CD4-positive, alpha-beta T cell treated with Interleukin-15 for 1 hour (primary cell): ENCODE results near the gene GRIN2C.

Source experiments
- DNase-seq: peaks from one replicate; pipeline ENCODE4 v3.0.0-alpha.2; 2020

The GRIN2C gene

GRCh38 chr17:74818291-74818938 lies 41.3 kb downstream of the GRIN2C start:
- DNase-seq = no peak

GRCh38 chr17:74816905-74817620 lies 42.6 kb downstream of the GRIN2C start:
- no peak for DNase-seq

DNA sequence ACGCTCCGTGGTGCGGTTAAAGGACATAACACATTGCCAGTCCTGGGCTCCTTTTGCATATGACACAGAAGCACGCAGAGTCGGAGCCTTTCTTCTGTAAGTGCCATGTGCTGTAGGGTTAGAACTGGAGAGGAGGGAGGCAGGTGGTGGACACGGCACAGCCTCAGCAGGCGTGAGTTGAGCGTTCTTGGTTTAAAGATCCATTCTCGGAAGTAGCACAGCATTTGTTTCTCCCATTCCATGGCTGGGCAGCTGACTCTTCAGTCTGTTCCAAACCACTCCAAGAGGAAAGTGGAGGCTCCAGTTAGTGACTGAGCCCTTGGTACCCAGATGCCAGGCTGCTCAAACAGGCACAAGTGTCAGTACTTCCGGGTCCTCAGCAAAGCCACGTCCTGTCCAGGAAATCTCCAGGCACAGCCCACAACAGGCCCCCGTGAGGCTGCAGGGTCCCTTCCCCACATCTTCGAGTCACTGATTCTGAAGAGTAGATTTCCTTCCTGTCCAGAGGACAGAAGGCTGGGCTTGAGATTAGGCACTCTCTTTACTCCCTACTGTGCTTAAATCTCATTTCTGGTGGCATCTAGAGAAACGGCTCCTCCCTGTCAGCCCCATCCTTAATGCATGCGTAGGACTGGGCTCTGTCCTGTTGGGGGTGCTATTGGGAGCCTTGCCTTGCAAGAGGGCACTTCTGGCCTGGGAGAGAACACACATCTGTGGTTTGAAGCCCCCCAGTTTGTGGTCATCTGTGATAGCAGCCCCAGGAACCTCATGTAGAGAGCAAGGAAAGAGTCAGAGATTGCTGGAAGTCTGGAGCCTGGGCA lies 43.9 kb downstream of the GRIN2C start:
- no peak for DNase-seq

- DNase-seq = no peak
Observed at GRCh38 chr17:74815067-74815466, 44.6 kb downstream of the GRIN2C start.

DNA sequence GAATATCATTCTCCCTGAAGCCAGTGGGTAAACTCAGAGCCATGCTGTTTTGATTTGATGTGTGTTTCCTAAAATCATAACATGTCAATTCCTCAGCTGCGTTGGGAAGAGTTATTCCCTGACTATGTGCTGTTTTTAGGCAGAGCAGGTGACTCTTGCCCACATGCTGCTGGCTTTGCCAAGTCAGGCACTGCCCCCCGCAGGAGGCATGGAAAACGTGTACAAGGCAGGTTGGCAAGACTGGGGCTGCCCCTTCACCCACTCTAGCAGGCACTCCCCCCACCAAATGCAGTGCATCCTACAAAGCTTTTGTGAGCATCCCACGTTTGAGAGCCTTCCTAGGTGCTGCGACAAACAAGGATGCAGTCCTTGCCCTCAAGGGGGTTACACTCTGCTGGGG lies 45.2 kb downstream of the GRIN2C start:
- DNase-seq = no peak

- no peak for DNase-seq
Observed at GRCh38 chr17:74812109-74813009, 47.3 kb downstream of the GRIN2C start.

- no peak for DNase-seq
Observed at GRCh38 chr17:74810699-74811485, 48.8 kb downstream of the GRIN2C start.

DNA sequence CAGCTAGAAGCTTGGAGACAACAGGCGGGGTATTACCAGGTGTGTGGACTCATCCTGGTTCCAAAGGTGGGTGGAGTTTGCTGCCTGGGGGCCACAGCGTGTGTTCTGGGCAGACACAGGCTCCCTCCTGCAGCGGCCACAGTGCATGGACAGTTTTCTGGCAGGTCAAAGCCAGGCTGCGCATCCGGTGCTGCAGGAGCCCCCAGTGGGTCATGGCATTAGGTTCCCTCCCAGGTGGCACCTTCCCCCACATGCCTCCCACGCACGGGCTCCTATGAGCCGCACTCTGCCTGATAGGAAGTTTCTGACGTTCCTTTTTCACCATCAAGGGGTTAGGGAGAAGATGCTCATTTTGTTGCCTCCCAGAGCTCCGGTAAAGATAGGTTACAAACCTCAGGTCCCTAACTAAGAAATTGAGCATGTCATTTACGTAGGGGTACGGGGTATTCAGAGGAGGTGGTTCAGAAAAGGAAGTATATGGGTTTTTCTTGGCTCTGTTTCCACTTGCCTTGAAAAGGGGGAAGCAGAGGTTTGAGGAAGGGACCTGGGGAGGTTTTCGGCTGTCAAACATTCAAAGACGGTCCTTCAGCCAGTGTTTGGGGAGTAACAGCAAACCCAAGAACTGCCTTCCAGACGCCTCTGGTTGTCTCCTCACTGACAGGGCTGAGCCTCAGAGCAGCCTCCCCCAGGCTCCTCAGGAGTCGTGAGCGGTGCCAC lies 50.8 kb downstream of the GRIN2C start:
- DNase-seq = no peak

GRCh38 chr17:74807925-74808324 lies 51.8 kb downstream of the GRIN2C start:
- no peak for DNase-seq

GRCh38 chr17:74807441-74807840 lies 52.2 kb downstream of the GRIN2C start:
- DNase-seq = no peak

DNA sequence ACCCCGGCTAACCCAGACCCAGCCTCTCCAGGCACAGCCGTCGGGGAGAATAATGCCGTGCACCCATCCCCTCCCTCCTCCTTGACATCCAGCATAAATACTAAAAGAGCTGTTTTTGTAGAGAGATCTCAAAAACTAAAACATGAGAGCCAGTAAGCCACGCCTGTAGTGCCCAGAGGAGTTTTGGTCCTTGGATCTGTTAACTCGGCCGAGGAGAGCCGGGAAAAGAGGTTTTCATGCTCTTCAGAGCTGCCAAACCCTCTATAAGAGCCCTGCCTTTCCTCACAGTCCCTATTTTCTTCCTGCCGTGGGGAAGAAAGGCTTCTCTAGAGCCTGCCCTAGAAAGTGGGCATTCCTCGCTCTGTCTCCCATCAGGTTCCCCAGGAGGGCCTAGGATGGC lies 53.4 kb downstream of the GRIN2C start:
- no peak for DNase-seq

DNA sequence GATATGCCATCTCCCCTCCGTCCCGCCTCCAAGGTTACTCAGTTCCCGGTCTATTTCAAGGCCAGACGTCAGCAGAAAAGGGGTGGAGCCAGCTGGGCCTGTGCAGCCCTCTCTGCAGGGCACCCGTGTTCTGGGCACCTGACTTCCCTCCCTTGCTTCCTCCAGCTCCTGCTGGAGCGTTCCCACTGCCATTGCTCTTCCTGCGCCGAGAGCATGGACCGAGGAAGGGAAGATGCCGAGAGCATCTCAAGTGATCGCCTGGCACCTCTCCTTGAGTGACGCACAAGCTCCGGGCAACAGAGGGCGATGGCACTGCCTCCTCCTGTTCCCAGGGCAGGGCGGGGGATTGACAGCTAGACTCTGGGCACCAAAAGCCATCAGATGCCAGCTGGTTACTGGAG lies 54.1 kb downstream of the GRIN2C start:
- no peak for DNase-seq

- DNase-seq = no peak
Observed at GRCh38 chr17:74804683-74805082, 55.0 kb downstream of the GRIN2C start.

DNA sequence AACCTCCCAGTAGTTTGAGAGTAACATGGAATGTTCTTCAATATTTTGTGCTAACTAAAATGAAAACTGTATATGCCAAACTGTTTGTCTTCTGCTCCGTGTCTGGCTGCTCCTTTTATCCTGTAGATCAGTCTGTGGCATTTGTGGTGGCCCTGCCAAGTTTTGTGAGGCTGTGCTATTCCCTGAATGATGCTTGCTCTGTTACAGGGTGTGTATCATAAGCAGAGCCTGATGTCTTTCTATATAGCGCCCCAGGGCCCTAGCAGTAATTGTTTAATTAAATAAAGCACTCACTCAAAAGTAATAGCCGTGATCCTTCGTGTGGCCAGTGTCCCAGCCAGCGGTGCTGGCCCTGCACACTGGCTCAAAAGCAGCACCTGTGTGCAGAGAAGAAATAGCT lies 55.7 kb downstream of the GRIN2C start:
- DNase-seq = no peak

DNA sequence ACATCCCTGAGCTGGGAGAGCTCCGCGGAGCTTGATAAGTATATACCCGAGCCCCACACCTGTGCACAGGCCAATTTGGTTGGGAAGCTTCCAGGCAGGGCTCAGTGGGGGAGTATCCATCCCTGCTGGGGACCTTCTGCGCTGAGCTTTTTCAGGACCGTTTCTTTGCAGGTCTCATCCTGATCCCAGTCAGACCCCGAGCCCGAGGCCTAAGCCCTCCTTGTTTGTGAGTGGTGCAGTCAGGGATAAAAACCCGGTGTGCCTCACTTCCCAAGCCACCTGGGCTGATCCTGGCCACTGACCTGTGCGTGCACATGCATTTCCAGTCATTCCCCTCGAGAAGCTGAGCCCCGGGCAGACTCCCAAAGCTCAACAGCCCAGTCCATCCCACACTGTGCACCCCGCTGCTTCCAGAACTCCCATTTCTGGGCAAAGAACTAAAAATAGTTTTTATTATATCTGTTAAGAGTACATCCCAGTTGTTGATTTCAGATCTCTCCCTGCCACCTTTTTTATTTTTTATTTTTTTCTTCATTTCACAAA lies 56.2 kb downstream of the GRIN2C start:
- DNase-seq = no peak

DNA sequence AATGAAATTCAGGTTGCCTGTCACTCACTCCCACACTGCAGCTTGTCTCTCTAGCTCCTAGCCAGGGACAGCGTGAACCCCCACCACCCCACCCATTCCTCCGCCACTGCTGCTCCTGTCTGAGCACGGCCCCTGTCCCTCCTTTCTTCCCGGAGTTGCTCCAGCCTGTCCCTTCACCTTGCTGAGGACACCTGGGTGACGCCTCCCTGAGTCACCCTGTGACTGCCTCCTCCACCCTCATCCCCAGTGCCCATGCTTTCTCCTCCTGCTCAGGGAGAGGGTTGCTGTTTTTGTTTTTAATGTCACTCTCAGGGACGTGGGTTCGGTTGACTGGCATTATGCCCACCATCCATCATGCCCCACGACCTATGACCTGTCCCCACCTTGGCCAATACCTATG lies 57.8 kb downstream of the GRIN2C start:
- DNase-seq = no peak

GRCh38 chr17:74800531-74800930 lies 59.2 kb downstream of the GRIN2C start:
- DNase-seq = no peak

DNA sequence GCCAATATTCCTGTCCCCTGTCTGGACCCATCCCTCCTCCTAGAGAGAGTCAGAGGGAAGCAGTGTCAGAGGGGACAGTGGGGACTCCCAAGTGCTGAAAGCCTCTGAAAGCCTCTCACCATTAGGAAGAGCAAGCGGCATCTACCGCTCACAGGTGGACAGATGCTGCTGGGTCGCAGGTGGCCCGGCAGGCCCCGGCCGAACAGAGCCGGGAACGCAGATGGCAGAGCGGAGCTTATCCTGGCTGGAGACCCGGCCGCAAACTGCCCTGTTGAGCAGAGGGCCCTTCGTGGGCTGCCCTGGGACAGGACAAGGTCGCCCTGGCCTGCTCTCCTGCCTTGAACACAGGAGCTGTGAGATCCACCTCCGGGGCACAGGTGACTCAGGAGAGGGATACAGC lies 60.6 kb downstream of the GRIN2C start:
- no peak for DNase-seq

- no peak for DNase-seq
Observed at GRCh38 chr17:74798239-74798707, 61.4 kb downstream of the GRIN2C start.

GRCh38 chr17:74797824-74798223 lies 61.9 kb downstream of the GRIN2C start:
- DNase-seq = no peak

GRCh38 chr17:74796866-74797265 lies 62.8 kb downstream of the GRIN2C start:
- no peak for DNase-seq
